SK-N-SH treated with all-trans-retinoic acid at 6 μM for 48 hours (cell line): ENCODE results near the gene EEA1.

ENCODE experiments used
- ARNTL ChIP-seq: fragments of 450-650 bp; formaldehyde crosslinking; IDR thresholded peaks from 2 replicates; pipeline ENCODE4 v1.5.0; 2020; ENCODE audit warnings: low read depth, mild to moderate bottlenecking, moderate library complexity, borderline replicate concordance
- POU6F1 ChIP-seq: fragments of 250-450 bp; sonication (Bioruptor Pico); IDR thresholded peaks from 2 replicates; pipeline ENCODE4 v1.8.0; 2021; ENCODE audit warnings: low read depth, mild to moderate bottlenecking, moderate library complexity, borderline replicate concordance
- SNAI2 ChIP-seq: fragments of 250-450 bp; sonication (Bioruptor Pico); IDR thresholded peaks from 2 replicates; pipeline ENCODE4 v1.5.0; 2020; ENCODE audit warnings: mild to moderate bottlenecking, moderate library complexity
- TOX ChIP-seq: fragments of 250-450 bp; sonication (Bioruptor Pico); IDR thresholded peaks from 2 replicates; pipeline ENCODE4 v1.8.0; 2021; ENCODE audit warnings: mild to moderate bottlenecking, moderate library complexity, borderline replicate concordance
- TF ChIP-seq, protein P1 (sequence below): fragments of 250-450 bp; sonication (Bioruptor Pico); IDR thresholded peaks from 2 replicates; pipeline ENCODE4 v1.8.0; 2020; ENCODE audit warnings: mild to moderate bottlenecking, moderate library complexity, borderline replicate concordance

DNA sequence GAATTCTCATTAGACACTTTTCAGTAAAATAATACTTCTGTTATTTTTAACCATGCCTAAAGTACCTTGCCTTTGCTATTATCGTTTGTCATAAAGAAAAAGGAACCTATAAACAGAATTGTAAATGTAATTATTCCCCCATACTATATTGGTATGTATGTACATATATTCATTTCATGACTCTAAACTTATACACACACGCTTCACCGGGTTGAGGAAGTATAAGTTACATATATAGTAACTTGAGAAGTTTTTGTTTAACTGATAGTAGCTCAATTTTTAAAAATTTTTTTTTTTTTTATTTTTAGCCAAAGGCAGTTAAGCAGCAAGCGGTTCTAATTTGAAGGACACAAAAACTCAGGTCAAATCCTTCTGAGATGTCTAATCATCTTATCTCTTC, 118.7 kb downstream of the EEA1 start:
- TF ChIP-seq TOX (CRISPR knock-in tag): no peak
- no peak for TF ChIP-seq SNAI2 (CRISPR knock-in tag)
- no peak for TF ChIP-seq POU6F1 (CRISPR knock-in tag)
- TF ChIP-seq, protein P1, sequence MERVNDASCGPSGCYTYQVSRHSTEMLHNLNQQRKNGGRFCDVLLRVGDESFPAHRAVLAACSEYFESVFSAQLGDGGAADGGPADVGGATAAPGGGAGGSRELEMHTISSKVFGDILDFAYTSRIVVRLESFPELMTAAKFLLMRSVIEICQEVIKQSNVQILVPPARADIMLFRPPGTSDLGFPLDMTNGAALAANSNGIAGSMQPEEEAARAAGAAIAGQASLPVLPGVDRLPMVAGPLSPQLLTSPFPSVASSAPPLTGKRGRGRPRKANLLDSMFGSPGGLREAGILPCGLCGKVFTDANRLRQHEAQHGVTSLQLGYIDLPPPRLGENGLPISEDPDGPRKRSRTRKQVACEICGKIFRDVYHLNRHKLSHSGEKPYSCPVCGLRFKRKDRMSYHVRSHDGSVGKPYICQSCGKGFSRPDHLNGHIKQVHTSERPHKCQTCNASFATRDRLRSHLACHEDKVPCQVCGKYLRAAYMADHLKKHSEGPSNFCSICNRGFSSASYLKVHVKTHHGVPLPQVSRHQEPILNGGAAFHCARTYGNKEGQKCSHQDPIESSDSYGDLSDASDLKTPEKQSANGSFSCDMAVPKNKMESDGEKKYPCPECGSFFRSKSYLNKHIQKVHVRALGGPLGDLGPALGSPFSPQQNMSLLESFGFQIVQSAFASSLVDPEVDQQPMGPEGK (CRISPR knock-in tag): no peak
- no peak for TF ChIP-seq ARNTL
